DND-41 (cell line): ENCODE data around the gene BMPR2.

Experiments used
- CTCF ChIP-seq: IDR thresholded peaks from 2 replicates; pipeline ENCODE4 v1.5.1; 2012; ENCODE audit warnings: borderline replicate concordance, low read length, moderate library complexity, mild to moderate bottlenecking; ENCODE audit not compliant: poor library complexity, severe bottlenecking; ENCODE audit errors: extremely low read depth
- EZH2 ChIP-seq: IDR thresholded peaks from 3 replicates; pipeline ENCODE4 v1.6.1; 2012; ENCODE audit warnings: borderline replicate concordance, low read depth, mild to moderate bottlenecking, moderate library complexity, low read length, inconsistent platforms; ENCODE audit not compliant: severe bottlenecking

- TF ChIP-seq CTCF, result no peak
- no peak for TF ChIP-seq EZH2
Measured at GRCh38 chr2:202444000-202444399, 67.9 kb downstream of the BMPR2 start.
